BJ (cell line): ENCODE results near the gene OFD1. TPM values are rescaled to one million over a fixed set of nuclear protein-coding genes. Genes with fewer than 3 reads are reported as not detected.
"Not testable (repeated sequence)": the region's sequence is repeated elsewhere in the genome, so short reads cannot be mapped to it uniquely, and the experiment has no call there.

Experiments
- CTCF ChIA-PET: fragments of 350-600 bp; formaldehyde crosslinking; extraction: SDS; loops from one replicate; lab custom pipeline; 2021; ENCODE audit warnings: antibody characterized with exemption, inconsistent platforms; lab: Yijun Ruan, JAX
- POLR2A ChIA-PET: fragments of 300-600 bp; sonication (Branson Sonifier 250); formaldehyde crosslinking; extraction: SDS; loops from one replicate; lab custom pipeline; 2021; ENCODE audit warnings: antibody characterized with exemption; lab: Charles Lee
- DNase-seq: peaks from one replicate; pipeline ENCODE4 v3.0.0-alpha.2; 2011; ENCODE audit warnings: low read depth
- H3K27me3 ChIP-seq: 2 replicates; pipeline ENCODE4 v1.6.0; 2011; ENCODE audit warnings: low read length; ENCODE audit not compliant: control insufficient read depth, insufficient read depth
- H3K36me3 ChIP-seq: 2 replicates; pipeline ENCODE4 v1.5.1; 2011; ENCODE audit warnings: low read length; ENCODE audit not compliant: control insufficient read depth, insufficient read depth
- H3K4me3 ChIP-seq: 2 replicates; pipeline ENCODE4 v1.5.1; 2011; ENCODE audit warnings: low read depth, mild to moderate bottlenecking, control low read depth, low read length
- CTCF ChIP-seq: IDR thresholded peaks from 2 replicates; pipeline ENCODE4 v1.5.1; 2011; ENCODE audit warnings: low read depth, mild to moderate bottlenecking, control low read depth, inconsistent platforms, low read length, moderate library complexity; ENCODE audit not compliant: insufficient read depth
- polyA plus RNA-seq: library from polyadenylated mRNA; depleted of rRNA; stranded (reverse); fragments of >200 nt; gene quantifications from 2 replicates; pipeline ENCODE4 v1.2.3, GENCODE V29; 2011

OFD1 gene
- polyA plus RNA-seq, 1 experiment, result 4.9 TPM

DNA sequence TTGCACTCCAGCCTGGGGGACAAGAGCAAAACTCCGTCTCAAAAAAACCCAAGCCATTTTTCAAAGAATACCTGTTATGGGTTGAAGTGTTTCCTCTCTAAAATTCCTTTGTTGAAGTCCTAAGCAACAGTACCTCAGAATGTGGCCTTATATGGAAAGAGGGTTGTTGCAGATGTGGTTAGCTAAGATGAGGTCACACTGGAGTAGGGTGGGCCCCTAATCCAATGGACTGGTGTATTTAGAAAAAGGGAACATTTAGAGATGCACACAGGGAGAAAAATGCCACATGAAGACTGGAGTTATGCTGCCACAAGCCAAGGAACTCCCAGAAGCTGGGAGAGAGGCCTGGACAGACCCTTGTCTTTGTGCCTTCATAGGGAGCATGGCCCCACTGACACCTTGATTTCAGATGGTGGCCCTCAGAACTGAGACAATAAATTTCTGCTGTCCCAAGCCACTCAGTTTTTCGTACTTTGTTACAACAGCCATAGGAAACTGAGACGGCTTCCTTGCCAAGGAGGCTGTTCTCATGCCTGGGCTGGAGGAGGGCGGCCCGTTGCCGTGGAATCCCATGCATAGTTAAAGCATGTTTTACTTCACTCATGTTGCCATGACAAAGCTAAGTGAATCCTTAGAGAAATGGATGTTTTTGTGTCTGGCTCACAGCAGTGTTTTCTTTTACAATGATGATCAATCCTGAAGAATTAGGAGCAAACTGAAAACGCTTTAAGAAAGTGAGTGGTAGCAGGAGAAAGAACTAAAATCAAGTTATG, 16.7 kb upstream of the OFD1 start:
- H3K27me3 ChIP-seq, result no peaks in the 10 kb centered on the region
- no peak overlapping the region for H3K4me3 ChIP-seq
- ChIA-PET CTCF (interaction anchor here (0.9 kb wide), 1 partner anchor 24 kb away, joined by 3 read pairs; no protein-coding TSS in a partner anchor), POLR2A (no interaction called here)
- no peak for TF ChIP-seq CTCF
- H3K36me3 ChIP-seq, result no peaks in the 10 kb centered on the region; the same call in 1 of the 2 replicates
- DNase-seq, result no peak

- H3K4me3 ChIP-seq, result no peak overlapping the region
- ChIA-PET POLR2A (no interaction called here), CTCF (interaction anchor here (0.9 kb wide), 1 partner anchor 26 kb away, joined by 3 read pairs; no protein-coding TSS in a partner anchor)
- H3K36me3 ChIP-seq, result no peaks in the 10 kb centered on the region; the same call in 1 of the 2 replicates
- no peak for TF ChIP-seq CTCF
- H3K27me3 ChIP-seq, result no peaks in the 10 kb centered on the region
- DNase-seq, result no peak
Measured at GRCh38 chrX:13719192-13719856, 15.2 kb upstream of the OFD1 start.

DNA sequence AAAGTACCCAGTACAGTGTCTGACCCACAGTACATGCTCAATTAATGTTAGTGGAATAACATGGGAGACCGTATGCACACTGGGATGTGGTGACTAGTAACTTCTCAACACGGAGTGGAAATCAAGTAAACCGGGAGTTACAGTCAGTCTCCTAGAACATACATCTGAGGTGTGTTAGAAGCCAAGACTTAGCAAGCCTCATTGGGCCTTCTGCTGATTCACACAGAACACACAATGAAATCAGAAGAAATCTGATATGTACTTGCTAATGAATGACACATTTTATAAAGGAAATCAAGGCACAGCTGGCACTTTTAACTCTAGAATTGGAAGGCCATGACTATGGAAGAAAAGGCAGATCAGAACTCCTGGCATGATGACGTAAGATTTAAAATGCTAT, 13.2 kb upstream of the OFD1 start:
- ChIA-PET POLR2A (interaction anchor here (0.6 kb wide), 1 partner anchor 14 kb away, joined by 4 read pairs; no protein-coding TSS in a partner anchor), CTCF (no interaction called here)
- Histone ChIP-seq H3K27me3 (no peaks in the 10 kb centered on the region), H3K4me3 (no peak overlapping the region), H3K36me3 (no peaks in the 10 kb centered on the region; the same call in 1 of the 2 replicates)
- no peak for TF ChIP-seq CTCF
- DNase-seq, result no peak

GRCh38 chrX:13721819-13722519, 12.6 kb upstream of the OFD1 start:
- TF ChIP-seq CTCF, result no peak
- peak; percentile 7 for DNase-seq
- Histone ChIP-seq H3K36me3 (no peaks in the 10 kb centered on the region; the same call in 1 of the 2 replicates), H3K4me3 (no peak overlapping the region), H3K27me3 (no peaks in the 10 kb centered on the region)
- CTCF ChIA-PET, result no interaction called here
- POLR2A ChIA-PET, result interaction anchor here (0.6 kb wide), 1 partner anchor 14 kb away, joined by 4 read pairs; no protein-coding TSS in a partner anchor

GRCh38 chrX:13724878-13725277, 9.7 kb upstream of the OFD1 start:
- H3K4me3 ChIP-seq, H3K27me3 ChIP-seq, POLR2A ChIA-PET, DNase-seq, H3K36me3 ChIP-seq: not testable (repeated sequence)
- CTCF ChIA-PET, result interaction anchor here (0.7 kb wide), 1 partner anchor 1953 kb away, joined by 3 read pairs; no protein-coding TSS in a partner anchor

GRCh38 chrX:13726583-13726982, 8.0 kb upstream of the OFD1 start:
- POLR2A ChIA-PET, H3K4me3 ChIP-seq, DNase-seq, H3K36me3 ChIP-seq, H3K27me3 ChIP-seq, CTCF ChIA-PET: not testable (repeated sequence)

GRCh38 chrX:13730523-13730922, 4.0 kb upstream of the OFD1 start:
- DNase-seq, H3K36me3 ChIP-seq, POLR2A ChIA-PET, H3K4me3 ChIP-seq, H3K27me3 ChIP-seq, CTCF ChIA-PET: not testable (repeated sequence)
